ENCODE results near the gene RBP3. TPM values are rescaled to one million over a fixed set of nuclear protein-coding genes. Genes with fewer than 3 reads are reported as not detected.
A peak's percentile ranks its signal among the peaks of the same experiment; 100 is the strongest.
"Not testable (repeated sequence)": the region's sequence is repeated elsewhere in the genome, so short reads cannot be mapped to it uniquely, and the experiment has no call there.

Gene RBP3
- total RNA-seq, 1 experiment from 2014 or later: not detected

DNA sequence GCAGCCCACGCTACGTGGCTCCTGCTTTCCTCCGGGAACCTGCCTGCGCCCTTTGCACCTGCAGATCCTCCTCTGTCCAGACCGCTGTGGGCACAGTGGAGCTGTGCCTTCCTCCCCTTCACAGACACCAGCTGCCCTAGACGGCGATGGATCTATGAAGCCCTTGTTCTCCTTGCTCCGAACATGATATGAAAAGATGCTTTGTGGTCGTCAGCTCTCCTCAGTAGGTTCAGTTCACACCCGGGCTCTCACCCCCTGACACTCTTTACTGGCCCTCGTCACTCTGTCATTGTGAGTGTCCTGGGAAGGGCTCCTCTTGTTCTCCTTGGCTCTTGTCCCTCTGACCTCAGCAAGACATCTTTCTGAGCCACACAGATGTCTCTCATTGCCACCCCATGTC is 31.7 kb downstream of the RBP3 start:
- DNase-seq (ENCODE audit: low read depth): no peak
- in situ Hi-C loops (cut with HindIII; ENCODE audit: low pct_unique_long_range_greater_than_20kb, low sequenced_read_pairs): no loop called here

GRCh38 chr10:47380341-47381102 is 32.4 kb downstream of the RBP3 start:
- no peak for DNase-seq (ENCODE audit: low read depth)
- in situ Hi-C loops (cut with HindIII; ENCODE audit: low pct_unique_long_range_greater_than_20kb, low sequenced_read_pairs): no loop called here

- in situ Hi-C loops (cut with HindIII; ENCODE audit: low pct_unique_long_range_greater_than_20kb, low sequenced_read_pairs): no loop called here
- DNase-seq (ENCODE audit: low read depth): no peak
Observed at GRCh38 chr10:47381103-47381395, 32.9 kb downstream of the RBP3 start.

DNA sequence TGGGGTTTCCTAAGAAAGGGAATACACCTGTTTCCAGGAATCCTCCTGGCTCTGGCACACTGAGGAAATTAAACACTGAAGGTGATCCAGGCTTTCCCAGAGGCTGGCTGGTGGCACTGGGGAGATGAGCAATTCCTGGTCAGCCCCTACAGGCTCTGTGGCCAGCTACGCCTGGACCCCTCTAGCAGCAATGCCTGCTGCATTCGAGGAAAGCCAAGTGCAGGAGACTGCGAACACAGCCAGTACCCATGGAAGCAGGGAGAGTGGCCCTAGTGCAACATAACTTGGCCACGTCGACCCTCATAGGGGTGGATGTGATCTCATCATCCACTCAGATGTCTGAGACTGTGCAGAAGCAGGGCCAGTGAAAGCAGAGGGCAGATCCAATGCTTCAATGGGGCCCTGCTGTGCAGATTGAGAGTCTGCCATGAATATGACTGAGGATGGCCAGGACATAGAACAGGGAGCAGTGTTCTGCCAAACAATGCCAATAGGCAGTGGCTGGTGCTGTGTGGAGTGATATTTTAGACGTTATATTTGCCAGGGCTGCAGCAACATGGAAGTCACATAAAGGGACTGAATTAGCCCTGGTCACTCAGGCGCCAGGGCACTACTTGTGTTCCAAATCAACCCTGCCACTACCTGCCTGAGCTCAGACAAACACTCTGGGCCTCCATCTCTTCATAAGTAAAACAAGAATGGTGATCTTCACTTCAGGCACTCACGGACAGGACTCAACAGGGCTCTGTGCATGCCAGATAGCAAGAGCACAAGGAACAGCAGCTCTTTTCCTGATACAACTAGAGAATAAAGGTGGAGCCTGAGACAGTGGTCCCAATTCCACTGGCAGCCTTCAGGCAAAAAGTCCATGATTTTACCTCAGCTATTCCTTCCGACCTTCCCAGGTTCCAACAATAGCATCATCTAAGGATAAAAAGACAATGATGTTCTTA is 33.5 kb downstream of the RBP3 start:
- in situ Hi-C loops (cut with HindIII; ENCODE audit: low pct_unique_long_range_greater_than_20kb, low sequenced_read_pairs): no loop called here

DNA sequence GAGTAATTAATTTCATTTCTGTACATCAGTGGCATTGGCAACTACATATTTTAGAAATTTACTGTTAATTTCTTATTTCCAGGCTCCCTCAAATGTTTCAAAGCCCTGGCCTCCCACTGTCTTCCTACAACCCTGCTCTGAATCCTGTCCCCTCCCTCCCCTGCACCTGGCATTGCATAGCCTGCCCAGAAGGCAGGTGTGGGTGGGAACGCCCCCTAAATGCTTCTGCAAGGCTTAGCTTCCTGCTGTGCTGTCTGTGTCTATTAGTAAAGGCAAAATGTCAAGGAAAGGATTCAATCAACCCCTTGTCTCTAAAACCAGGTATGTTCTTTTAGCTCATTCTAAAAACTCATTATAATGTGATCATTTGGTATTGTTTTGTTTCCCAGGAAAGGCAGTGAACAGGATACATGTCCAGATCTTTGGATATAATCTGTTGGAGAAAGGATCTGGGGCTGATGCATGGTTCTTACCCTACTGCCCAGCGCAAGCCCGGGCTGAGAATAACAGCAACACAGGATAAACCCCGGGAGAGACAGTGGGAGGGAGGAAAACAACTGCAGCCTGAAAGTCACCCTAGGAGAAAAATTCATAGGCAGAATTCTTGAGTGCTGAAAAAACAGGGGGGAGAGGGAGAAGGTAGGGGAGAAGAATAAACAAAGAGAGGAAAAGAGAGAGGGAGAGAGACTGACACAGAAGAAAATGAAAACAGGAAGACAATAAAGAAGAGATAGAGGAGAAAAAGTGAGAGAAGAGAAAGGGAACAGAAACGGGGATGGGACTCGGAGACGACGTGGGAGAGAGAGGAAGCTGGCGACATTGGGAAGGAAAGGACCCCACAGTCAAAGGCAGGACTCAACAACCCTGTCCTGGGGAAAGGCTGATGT is 35.3 kb downstream of the RBP3 start:
- in situ Hi-C loops (cut with HindIII; ENCODE audit: low pct_unique_long_range_greater_than_20kb, low sequenced_read_pairs): no loop called here
- no peak for DNase-seq (ENCODE audit: low read depth)

More for the DNA sequence above, 33.5 kb downstream of the RBP3 start:
- DNase-seq (ENCODE audit: low read depth): no peak

- peak; percentile 93 for DNase-seq (ENCODE audit: low read depth)
- in situ Hi-C loops (cut with HindIII; ENCODE audit: low pct_unique_long_range_greater_than_20kb, low sequenced_read_pairs): no loop called here
Observed at GRCh38 chr10:47384148-47384921, 36.2 kb downstream of the RBP3 start, which contains the start of gene ZNF488. Gene ZNF488 (minus strand): TSS chr10:47384293. CDS start chr10:47368829, 15,464 bp downstream.

GRCh38 chr10:47386104-47386503 is 37.9 kb downstream of the RBP3 start:
- in situ Hi-C loops (cut with HindIII; ENCODE audit: low pct_unique_long_range_greater_than_20kb, low sequenced_read_pairs); DNase-seq (ENCODE audit: low read depth): not testable (repeated sequence)

- DNase-seq (ENCODE audit: low read depth): no peak
- in situ Hi-C loops (cut with HindIII; ENCODE audit: low pct_unique_long_range_greater_than_20kb, low sequenced_read_pairs): no loop called here
Observed at GRCh38 chr10:47388879-47389278, 40.7 kb downstream of the RBP3 start.

DNA sequence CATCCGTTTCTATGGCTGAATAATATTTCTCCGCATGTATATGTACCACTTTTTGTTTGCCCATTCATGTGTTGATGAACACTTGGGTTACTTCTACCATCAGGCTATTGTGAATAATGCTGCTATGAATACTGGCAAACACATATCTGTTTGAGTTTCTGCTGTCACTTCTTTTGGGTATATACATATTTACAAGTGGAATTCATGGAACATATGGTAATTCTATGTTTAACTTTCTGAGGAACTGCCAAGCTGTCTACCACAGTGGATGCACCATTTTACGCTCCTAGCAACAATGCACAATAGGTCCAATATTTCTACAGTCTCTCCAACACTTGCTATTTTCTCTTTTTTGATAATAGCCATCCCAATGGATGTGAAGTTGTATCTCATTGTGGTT is 41.5 kb downstream of the RBP3 start:
- in situ Hi-C loops (cut with HindIII; ENCODE audit: low pct_unique_long_range_greater_than_20kb, low sequenced_read_pairs): no loop called here
- DNase-seq (ENCODE audit: low read depth): no peak

- in situ Hi-C loops (cut with HindIII; ENCODE audit: low pct_unique_long_range_greater_than_20kb, low sequenced_read_pairs): no loop called here
- DNase-seq (ENCODE audit: low read depth): no peak
Observed at GRCh38 chr10:47396311-47396717, 48.2 kb downstream of the RBP3 start.

DNA sequence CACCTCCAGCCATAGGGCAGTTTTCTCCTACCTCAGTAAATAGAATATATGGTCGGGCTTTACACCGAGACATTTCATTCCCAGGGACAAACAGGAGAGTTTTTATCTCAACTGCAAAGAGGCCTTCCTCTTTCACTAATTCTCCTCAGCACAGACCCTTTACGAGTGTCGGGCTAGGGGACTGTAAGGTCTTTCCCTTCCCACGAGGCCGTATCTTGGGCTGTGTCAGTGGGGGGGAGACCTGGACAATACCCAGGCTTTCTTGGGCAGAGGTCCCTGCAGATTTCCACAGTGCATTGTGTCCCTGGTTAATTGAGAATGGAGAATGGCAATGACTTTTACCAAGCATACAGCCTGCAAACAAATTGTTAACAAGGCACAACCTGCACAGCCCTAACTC is 49.1 kb downstream of the RBP3 start:
- in situ Hi-C loops (cut with HindIII; ENCODE audit: low pct_unique_long_range_greater_than_20kb, low sequenced_read_pairs): no loop called here
- DNase-seq (ENCODE audit: low read depth): no peak

DNA sequence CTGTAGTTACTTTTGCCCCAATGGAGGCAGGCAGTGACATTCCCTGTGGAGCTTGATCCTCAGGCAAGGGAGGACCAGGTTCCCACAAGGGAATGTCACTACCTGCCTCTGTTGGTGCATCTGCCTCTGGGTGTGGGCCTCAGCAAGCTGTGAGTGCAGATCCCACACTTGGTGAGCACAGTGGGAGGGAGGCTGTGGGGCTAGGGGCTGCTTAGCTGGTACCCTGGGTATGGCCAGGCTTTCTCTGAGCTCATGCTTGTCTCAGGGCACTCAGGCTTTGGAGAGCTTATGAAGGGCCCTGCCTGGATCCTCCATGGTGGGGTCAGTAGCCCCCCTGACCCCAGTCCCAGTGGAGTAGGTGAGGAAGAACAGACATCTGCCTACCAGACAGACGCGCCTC is 52.1 kb downstream of the RBP3 start:
- DNase-seq (ENCODE audit: low read depth): no peak
- in situ Hi-C loops (cut with HindIII; ENCODE audit: low pct_unique_long_range_greater_than_20kb, low sequenced_read_pairs): no loop called here

GRCh38 chr10:47400786-47401185 is 52.6 kb downstream of the RBP3 start:
- no peak for DNase-seq (ENCODE audit: low read depth)
- in situ Hi-C loops (cut with HindIII; ENCODE audit: low pct_unique_long_range_greater_than_20kb, low sequenced_read_pairs): no loop called here

DNA sequence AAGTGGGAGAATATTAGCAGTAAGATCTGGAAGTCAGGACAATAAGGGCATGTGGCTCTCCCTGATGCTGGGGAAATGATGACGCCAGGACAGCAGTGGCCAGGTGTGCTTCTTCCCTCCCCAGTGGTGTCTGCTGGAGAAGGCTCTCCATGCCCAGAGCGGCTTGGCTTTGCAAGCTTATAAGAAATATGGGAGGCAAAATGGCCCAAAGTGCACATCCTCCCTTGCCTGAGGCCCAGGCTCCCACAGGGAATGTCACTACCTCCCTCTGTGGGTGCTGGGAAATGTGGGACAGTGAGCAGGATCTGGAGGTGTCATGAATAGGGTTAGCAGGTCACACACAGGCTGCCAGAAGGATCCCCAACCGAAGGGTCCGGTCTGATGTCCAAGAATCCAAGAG is 53.0 kb downstream of the RBP3 start:
- in situ Hi-C loops (cut with HindIII; ENCODE audit: low pct_unique_long_range_greater_than_20kb, low sequenced_read_pairs): no loop called here
- DNase-seq (ENCODE audit: low read depth): no peak

GRCh38 chr10:47401874-47402640 is 53.9 kb downstream of the RBP3 start:
- no peak for DNase-seq (ENCODE audit: low read depth)
- in situ Hi-C loops (cut with HindIII; ENCODE audit: low pct_unique_long_range_greater_than_20kb, low sequenced_read_pairs): no loop called here

GRCh38 chr10:47402641-47403301 is 54.6 kb downstream of the RBP3 start:
- in situ Hi-C loops (cut with HindIII; ENCODE audit: low pct_unique_long_range_greater_than_20kb, low sequenced_read_pairs): no loop called here
- peak; percentile 91 for DNase-seq (ENCODE audit: low read depth)
